HG02623 (cell line): Measurements from ENCODE around the gene BICDL2.

Experiments used
- ATAC-seq: cut with Tn5 transposase; IDR thresholded peaks from one replicate; pipeline ENCODE4 v1.9.1; 2021; ENCODE audit warnings: moderate library complexity; ENCODE audit not compliant: unreplicated experiment

BICDL2 gene

DNA sequence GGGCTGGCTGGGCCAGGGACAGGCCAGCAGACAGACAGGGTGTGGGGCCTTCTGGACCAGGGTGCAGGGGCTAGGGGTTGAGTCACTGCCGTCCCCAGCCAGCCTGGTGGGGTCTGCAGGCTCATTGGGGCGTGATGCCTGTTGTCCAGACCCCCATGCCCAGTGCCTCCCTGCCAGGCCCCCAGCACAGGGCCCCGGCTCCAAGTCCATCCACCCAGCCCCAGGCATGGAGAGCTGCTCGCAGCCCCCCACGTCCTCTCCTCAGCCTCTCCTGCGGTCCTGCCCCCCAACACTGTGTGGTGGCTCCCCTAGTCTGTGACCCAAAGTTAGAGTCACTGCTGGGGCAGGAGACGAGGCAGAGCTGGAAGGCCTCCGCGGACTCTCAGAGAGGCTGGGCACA, 49.5 kb downstream of the BICDL2 start:
- no peak for ATAC-seq

GRCh38 chr16:2986623-2987188, 50.0 kb downstream of the BICDL2 start:
- ATAC-seq, result no peak

- ATAC-seq, result no peak
Measured at GRCh38 chr16:2985893-2986355, 50.8 kb downstream of the BICDL2 start.

GRCh38 chr16:2985462-2985861, 51.3 kb downstream of the BICDL2 start:
- ATAC-seq, result no peak

GRCh38 chr16:2983706-2984136, 53.0 kb downstream of the BICDL2 start:
- no peak for ATAC-seq

DNA sequence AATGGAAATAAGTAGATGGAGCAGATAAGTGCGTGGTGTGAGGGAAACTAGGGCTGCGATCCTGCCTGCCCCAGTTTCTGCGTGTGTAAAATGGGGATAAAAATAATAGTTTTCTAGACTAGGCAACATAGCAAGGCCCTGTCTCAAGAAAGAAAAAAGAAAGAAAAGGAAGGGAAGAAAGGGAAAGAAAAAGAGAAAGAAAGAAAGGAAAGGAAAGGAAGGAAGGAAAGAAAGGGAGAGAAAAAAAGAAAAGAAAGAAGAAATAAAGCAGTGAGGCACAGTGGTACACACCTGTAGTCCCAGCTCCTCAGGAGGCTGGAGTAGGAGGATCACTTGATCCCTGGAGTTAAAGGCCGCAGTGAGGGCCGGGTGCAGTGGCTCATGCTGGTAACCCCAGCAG, 54.3 kb downstream of the BICDL2 start:
- ATAC-seq, result no peak

- no peak for ATAC-seq
Measured at GRCh38 chr16:2981899-2982250, 54.9 kb downstream of the BICDL2 start.

DNA sequence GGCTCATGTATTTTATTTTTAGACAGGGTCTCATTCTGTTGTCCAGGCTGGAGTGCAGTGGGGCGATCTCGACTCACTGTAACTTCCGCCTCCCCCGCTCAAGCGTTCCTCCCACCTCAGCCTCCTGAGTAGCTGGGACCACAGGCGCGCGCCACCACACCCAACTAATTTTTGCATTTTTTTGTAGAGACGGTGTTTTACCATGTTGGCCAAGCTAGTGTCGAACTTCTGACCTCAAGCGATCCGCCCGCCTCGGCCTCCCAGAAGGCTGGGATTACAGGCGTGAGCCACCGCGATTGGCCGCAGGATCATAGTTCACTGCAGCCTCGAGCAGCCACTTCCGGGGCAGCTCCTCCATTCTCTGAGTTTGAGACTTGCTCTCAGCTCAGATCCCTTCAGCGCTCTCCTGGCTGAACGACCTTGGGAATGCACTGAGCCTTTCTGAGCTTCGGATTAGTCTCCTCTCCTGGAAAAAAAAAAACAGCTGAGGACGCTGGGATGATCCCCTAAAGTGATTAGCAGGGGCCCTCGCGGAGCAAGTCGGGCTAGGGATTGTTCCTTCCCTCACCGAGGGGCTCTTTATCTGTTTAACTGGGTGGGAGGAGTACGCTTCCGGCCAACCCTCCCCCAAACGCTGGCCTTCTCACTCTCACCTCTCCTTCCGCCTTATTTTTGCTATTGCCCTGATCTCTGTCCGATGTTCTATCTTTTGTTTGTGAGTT, 55.4 kb downstream of the BICDL2 start:
- ATAC-seq, result no peak

DNA sequence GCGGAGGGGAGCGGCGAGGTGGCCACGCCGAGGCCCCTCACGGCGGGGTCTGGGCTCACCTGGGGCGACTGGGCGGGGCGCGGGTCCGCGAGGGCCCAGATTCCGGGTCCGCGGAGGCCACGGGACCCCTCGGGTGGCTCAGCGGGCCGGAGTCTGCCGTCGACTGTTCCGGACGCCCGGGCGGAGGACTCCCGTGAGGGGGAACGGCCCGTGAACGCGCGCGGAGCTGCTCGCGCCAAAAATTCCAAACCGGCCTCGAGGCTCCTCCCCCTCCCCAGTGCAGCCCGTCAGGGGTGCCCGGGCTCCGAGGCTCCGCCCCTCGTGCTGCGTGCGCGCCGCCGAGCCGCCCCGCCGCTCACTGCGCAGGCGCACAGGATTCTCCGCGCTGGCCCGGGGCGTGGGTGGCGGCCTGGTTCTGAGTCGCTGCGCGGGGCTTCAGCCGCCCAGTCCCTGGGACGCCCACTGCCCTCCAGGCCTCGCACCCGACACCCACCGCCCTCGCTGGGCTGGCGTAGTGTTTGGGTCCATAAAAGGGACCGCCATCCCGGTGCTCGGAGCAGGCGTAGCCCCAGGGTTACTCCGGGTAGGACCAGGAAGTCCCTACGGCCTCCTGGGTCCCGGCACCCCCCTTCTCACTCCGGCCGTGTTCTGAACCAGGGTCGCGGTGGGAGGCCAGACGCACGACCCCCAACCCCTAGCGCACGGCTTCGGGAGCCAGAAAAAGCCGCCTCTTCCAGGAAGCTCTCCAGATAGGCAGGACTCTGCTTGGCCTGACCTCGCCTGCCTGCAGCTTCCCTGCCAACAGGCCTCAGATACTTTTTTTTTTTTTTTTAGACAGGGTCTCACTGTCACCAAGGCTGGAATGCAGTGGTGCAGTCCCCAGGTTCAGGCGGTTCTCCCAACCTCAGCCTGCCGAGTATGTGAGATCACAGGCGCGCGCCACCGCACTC, 56.2 kb downstream of the BICDL2 start, which contains the start of gene PKMYT1:
Gene PKMYT1 (minus strand): TSS at position 220 of the 950 bp plus-strand sequence. CDS start 789 bp downstream, outside the sequence.
- peak; percentile 65 for ATAC-seq

DNA sequence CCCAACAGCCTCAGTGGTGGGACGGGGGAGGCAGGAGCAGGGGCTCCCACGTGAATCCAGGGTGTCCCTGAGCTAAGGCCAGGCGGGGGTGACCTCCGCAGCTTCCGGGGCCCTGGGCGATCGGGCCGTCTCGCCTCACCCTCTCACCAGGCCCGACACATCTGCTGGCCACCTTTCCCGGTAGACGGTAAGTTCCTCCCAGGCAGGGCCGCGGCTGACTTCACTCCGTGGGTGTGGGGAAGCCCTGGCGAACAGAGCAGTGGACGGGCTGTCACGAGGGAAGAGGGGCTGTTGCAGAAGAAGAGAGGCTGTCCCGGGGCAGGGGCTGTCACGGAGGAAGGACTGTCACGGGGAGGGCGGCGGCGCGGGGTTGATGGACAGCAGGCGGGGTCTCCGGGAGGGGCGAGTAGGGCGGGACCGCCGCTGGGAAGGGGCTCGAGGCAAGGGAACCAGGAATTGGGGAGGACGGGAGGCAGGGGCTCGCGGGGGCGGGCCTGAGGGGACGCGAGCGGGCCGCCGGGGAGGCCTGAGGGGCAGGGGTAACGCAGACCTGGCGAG, 57.0 kb downstream of the BICDL2 start:
- ATAC-seq, result no peak
